Measurements from ENCODE around the gene KRTAP10-6.

GRCh38 chr21:44616591-44616926 is 24.3 kb upstream of the KRTAP10-6 start:
- TF ChIP-seq CTCF (IDR thresholded peaks at IDR 0.05) (no peak), POLR2A (IDR thresholded peaks at IDR 0.05) (no peak)
